Measurements from ENCODE around the gene SPACA7.

Gene SPACA7

DNA sequence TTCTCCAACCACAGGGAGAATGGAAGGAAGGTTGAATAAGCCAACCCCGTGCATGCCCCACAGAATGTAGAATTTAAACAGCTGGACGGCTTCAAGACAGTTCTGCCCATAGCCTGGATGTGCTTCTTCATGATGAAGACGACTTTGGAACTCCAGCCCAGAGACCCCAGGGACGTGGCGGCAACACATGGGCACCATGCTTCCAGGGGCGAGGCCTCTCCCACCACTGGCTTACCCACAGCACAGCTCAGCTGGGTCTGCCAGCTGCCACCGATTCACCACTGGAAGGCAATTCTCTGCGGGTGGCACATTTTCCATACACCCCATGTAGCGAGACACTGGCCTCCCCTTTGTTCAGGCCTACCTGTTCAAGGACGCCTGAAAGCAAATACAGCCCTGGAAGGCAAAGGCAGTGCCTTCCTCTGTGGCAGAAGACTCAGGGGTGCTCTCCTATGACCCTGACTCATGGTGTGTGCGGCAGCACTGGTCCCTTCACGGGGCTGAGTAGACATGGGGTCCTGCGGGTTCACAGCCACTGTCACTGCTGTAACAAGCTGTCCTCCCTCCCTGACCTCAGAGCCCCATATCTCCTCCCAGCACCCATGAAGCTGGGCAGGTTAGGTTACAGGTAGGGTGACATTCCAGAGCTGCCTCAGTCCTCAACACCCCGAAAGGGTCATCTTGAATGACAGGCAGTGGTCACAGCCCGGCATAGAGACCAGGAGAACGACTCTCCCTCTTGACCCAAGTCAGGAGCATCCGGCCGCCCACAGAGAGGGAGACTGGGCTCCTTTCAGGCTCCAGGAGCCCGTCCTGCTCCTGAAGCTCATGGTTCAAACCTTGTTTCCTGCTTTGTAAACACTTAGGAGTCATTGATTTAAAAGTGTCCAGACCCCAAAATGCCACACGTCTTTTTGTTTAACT lies 72.7 kb downstream of the SPACA7 start:
- no peak for DNase-seq

DNA sequence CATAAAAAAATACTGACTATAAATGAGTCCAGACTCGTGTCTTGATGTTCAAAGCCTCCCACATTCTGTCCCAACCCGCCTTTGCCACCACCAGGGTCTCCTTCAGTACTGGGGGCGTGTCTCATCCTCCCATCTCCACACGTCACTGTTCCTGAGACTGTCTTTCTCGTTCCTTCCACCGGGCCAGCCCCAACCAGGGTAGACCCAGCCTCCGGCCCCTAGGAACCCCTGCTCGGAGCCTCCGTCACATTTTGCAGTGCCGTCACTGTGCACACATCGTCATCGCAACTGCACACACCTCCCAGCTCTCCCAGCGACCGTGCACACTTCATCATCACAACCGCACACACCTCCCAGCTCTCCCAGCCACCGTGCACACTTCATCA lies 73.4 kb downstream of the SPACA7 start:
- DNase-seq, result no peak

DNA sequence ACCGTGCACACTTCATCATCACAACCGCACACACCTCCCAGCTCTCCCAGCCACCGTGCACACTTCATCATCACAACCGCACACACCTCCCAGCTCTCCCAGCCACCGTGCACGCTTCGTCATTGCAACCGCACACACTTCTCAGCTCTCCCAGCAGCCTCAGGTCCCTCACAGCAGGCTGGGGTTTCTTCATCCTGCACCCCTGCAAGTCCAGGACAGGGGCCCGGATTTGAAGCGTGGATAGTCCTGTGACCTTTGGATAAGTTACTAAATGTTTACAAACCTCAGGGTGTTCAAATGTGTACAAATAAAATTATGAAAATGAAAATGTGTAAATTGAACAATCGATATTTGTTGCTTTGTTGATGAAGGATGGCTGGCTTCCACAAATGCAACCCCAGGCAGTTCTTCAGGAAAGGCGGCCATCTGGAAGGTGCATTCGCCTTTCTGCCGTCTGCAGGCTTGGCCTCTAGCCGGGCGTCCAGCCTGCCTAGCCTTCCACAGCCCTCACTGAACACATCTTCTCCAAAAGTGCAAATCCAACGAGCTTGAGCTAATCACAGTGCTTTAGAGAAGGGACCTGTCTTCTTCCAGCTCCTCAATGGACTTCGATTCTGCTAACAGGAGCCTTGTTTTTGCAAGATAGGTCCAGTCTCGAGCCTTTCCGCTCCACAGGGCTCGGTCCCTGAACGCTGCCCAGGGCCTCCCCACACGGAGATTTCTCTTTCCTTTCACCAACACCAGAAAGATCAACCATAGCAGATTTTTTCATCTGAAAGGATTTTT lies 74.2 kb downstream of the SPACA7 start:
- no peak for DNase-seq

DNA sequence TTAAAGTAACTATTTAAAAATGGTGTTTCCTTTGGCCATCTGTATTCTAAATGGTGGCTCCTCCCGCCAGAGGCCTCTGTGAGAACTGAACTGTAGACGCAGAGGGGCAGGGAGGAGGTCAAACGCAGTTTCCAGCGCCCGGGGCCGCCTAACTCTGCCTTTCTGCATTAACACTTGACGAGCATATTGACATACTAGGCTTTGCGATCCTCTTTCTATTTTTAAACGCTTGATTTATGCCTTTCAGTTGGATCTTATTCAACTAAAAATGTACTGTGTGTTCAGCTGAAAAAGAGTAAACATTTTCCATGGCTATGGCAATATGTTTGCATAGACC lies 74.7 kb downstream of the SPACA7 start:
- DNase-seq, result no peak

DNA sequence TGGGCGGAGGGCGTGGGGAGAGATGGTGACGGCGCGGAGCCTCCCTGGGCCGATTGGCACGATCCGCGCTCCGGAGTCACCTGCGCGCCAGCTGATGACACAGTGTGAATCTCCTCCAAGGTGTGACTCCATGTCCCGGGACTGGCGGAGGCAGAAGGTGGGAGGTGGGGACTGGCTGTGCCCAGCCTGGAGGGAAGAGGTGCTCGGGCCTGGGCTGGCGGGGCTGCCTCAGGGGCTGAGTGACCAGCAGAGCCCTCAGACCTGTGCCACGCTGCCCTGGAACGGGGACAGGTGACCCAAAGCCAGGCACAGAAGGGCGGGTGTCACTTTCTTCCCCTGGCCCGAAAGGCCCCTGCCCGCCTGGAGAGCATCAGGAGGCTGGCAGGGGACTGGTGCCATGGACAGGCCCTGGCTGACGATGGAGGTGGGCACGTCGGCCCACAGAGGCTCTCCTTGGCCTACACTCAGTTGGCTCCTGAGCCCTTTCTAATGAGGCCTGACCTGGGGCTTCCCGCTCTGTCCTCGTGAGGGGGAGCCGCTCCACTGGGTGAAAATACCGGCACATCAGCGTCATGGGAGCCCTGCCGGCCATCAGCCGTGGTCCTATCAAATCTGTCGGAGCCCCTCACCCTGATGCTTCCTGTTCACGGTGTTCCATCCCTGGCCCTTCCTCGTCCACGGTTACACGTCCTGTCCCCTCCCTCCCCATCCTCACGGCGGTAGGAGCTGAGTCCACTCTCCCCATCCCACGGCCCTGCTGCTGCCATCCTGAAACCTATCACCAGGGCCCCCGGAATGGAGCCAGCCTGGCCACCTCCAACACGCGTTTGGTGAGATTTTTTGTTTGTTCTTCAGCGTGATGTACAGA lies 75.6 kb downstream of the SPACA7 start:
- no peak for DNase-seq

DNA sequence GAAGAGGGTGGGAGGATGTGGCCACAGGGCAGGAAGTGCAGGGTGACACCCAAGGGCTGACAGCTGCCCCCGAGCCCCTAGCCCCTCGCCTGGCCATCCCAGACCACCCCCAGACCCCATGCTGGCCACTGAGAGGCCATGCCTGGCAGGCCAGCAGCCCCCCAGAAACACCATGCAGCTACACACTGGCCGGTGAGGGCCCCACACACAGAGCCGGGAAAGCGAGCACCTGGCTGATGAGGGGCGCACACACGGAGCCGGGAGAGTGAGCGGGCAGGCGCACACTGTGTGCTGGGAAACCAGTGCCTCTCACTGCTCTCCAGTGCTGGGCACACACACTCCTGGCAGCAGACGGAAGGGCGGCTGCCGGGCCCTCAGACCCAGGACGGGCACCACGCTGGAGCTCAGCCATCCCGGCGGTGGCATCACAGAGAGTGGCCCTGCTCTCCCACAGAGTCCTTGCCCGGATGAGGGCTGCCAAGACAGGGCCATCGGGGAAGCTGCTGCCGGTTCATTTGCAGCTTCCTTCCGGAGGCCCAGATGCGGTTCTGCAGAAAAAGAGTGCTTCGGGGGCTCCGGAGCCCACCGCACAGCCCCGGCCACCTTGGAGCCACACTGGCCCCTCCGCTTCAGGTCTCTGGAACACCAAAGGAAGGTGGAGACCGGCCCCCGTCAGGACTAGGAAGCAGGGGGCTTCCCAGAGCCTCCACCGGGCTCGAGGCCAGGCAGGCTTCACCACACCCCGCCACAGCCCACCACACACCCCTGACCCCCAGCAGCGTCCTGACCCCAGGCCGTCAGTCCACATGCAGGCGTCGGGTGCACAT lies 76.4 kb downstream of the SPACA7 start:
- no peak for DNase-seq

DNA sequence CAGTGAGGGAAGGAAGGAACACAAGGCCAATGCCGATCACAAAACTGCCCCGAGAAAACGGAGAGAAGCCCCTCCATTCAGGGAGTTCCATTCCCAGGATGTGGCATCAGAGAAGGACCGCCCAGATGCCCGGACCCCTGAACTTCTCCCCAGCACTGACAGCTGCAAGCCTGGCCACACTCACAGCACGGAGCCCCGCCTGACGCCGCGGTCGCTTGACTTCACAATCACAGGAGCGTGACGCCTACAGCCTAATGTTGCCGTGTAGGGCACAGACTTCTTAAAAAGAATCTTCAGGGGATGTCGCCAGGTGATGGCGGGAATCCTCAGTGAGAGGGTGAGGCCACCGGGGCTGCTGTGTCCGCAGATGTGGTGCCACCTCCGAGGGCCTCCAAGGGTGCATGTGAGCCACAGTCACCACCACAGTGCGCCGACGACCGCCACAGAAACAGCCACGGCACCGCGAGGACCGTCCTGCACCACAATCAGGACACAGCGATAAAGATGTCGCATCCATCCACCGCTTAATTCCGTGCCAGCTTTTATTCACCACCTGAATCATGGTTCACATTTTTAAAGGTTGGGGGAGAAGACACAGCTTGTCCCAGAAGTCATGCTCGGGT lies 77.2 kb downstream of the SPACA7 start:
- DNase-seq, result no peak

DNA sequence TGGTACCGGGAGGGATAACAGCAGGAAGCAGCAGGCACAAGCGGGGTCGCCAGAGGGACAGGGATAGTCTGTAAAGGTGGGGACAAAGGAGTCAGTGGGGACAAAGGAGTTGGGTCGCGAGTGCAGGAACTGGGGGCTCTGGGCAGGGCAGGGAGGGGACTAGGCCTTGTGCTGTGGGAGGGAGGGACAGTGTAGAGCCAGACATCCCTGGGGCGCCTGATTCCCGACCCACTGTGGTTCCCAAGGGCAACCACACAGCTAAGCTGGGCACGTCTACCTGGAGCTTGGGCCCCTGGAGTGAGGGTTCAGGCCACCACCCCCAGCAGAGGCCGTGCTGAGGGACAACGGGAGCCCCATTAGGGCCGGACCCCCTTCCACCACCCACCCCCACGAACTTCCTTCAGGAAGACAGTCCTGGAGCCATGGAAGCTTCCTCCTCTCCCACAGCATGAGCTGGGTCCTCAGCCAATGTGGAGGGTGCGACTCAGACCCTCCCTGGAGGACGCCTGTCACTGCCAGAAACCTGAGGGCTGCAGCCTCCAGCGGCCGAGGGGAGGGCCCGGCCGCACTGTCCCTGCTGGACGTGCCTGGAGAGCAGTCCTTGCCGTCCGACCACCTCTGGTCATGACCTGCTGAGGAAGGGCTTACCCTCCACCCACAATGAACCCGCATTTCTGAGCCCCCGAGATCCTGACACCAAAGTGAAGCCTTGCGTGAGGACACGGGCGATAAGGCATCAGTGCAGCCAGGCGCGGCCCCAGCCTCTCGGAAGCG lies 77.9 kb downstream of the SPACA7 start:
- DNase-seq, result no peak

DNA sequence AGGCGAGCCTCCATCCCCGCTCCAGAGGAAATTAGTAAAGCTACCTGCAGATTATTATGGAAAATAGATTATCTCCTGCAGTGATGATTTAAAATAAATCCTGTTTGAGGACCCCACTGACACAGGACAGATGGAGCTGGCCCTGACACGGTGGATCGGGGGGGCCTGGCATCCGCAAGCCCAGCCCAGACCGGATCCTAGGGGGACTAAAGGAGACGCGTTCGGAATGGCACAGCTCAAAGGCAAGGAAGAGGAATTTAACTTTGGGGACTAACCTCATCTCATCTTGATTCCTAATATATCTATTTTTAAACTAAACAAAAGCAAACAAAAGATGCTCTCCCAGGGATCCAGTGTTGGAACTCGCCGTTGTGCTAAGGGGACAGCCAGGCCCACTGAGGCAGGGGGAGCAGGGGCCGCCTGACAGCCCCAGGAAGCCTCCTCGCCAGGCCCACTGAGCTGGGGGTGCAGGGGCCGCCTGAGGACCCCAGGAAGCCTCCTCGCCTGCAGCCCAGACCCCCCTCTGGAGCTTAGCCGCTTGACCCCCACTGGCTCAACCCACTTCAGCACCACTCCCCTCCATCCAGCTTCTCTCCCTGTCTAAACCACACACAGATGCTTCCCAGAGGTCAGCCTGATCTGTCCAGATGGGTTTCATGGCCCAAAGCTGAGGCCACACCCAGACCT lies 78.6 kb downstream of the SPACA7 start:
- no peak for DNase-seq

DNA sequence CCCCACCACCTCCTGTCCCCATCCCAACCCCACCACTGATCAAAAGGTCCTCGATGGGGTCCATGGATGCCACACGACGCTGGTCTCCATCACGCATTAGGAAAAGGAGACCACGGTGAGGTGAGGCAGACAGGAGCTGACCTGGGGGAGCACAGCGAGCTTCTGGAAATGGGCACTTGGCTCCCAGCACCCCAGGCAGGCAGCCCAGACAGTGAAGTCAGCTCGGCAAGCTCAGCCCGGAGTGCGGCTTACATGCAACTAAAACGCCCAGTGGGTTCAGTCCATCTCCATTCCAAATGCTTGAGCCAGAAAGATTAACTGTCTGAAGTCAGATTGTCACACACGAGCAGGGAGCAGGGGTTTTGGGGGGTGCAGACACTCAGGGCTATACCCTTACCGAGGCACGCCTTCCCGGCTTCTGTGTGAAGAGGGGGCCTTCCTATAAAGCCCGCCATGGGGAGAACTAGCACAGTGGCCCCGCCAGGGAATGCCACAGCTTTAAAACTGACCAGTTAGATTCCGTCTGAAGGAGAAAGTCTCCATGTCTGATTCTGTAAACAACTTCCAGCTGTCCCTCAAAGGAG lies 79.4 kb downstream of the SPACA7 start:
- DNase-seq, result no peak

DNA sequence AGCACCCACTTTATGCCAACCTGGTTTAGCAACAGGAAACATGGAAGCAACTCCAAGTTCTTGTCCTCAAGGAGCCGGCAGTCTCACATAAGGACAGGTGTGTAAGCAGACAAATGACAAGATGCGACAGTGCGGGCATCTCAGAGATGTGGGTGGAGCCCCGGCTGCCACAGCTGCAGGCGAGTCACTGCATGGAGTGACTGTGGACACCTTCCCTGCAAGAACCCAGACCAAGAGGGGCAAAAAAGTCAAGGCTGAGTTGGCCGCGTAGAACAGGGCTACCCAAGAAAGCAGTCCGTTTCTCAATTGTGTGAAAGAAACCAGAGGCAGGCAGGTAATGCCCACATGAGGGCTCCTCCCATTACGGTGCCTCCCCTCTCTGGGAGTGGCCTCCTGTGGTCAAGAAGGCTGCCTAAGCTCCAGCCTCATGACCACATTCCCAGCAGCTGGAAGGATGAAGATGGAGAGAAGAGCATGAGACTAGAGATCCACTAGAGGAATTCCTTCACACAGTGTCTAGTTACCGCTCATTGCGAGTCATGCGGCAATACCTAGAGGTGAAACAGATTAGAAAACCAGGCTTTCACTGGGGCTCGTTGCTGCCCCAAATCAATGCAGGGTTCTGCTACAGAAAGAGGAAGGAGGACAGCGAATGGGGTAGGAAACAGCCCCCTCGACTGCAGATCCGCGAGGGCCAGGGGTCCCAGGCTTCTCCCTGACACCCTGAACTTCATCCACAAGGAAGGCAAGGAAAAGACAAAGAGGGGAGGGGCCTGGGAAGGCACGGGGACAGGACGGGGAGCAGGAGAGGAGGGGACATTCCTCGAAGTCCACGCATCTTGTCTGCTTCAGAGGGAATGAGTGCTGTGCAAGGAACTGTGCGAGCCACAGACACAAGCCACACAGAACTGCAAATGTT lies 80.2 kb downstream of the SPACA7 start:
- DNase-seq, result no peak

DNA sequence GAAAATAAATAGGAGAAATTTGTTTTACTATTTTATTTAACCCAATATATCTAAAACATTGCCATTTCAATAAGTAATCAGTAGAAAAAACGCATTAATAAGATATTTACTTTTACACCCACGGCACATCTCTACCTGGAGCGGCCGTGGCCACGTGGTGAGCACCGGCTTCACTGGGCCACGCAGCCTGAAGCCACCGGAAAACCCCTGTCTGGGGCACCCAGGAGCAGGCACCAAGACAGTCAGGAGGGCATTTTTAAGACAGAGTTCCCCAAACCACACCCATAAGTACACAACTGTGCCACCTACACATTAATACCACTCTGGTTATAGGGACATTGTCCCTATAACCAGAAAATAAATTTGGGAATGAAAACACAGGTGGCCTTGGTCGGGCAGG lies 80.9 kb downstream of the SPACA7 start:
- DNase-seq, result no peak

DNA sequence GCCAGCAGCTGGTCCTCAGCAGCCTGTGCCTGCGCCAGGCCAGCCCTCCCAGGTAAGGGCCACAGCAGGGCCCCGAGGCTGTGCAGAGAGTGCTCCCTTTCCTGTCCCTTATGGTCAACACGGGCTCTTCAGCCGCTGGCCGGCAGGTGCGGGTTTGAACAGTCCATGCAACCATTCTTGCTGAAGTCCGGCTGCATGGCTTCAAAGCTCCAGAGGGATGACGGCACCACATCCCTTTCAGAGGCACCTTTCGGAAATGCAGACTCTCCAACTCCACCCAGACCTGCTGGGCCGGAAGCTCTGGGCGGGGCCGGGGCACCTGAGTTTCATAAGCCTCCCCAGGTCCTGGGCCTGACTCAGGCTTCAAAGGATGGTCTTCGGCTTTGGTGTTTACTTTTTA lies 81.3 kb downstream of the SPACA7 start:
- no peak for DNase-seq

DNA sequence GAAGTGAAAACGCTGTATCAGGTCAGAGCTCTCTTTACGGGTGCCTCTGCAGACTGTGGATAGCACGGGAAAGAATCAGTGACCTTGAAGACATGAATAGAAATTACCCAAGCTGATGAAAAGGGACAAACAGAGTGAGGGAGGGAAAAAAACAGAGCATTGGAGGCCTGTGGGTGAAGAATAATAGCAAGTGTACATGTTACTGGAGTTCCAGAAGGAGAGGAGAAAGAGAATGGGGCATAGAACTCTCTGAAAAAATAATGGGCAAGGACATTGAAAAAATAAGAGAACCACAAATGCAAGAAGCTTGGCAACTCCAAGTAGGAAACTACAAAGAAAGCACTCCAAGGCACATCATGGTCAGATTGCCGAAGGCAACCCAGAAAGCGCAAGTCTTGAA lies 86.3 kb downstream of the SPACA7 start:
- no peak for DNase-seq

DNA sequence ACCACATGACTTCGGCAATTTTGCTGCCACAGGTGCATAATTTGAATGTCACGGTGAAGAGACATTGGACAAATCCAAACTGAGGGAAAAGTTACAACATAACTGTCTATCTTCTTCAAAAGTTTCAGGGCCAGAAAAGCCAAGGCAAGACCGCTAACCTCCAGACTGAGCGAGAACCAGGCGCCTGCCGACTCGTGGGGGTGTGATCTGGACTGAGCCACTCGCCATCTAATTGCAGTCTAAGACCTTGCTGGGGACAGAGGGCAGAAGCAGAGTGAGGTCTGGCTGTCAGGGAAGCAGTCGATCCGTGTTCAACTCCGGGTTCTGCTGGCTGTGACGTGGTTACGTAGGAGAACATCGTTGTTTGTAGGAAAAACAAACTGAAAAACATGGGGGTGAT lies 88.6 kb downstream of the SPACA7 start:
- no peak for DNase-seq

DNA sequence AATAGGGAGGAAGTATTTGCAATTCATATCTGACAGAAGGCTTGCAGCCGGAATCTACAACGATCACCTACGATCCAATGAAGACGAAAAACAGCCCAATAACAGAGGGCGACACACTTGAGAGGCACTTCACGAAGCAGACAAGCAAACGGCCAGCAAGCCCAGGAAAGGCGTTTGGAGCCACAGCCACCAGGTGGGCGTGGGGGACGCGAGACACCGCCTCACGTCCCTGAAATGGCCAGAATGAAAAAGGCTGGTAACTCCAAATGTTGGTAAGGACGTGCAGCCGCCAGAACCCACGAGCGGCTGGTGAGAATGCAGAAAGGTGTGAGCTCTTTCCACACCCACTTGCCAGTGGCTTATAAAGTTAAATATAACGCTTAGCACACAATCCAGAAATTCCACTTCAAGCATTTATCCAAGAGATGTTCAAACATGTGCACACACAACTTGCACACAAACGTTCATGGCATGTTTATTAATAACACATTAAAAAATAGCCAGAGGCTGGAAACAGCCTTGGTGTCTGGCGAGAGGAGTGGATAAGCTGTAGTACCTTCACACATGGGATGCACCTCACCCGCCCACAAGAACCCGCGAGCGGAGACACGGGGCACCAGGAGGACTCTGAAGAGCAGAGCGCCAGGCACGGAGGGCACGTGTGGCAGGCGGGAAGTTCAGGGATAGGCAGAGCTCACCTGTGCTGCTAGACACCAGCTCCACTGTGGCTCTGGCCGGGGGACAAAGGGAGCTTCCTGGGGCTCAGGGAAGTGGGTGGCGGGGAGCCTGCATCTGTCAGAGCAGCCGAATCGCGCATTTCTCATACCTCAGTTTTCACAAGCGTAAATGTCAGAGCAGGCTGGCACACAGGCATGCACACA lies 89.3 kb downstream of the SPACA7 start:
- no peak for DNase-seq

DNA sequence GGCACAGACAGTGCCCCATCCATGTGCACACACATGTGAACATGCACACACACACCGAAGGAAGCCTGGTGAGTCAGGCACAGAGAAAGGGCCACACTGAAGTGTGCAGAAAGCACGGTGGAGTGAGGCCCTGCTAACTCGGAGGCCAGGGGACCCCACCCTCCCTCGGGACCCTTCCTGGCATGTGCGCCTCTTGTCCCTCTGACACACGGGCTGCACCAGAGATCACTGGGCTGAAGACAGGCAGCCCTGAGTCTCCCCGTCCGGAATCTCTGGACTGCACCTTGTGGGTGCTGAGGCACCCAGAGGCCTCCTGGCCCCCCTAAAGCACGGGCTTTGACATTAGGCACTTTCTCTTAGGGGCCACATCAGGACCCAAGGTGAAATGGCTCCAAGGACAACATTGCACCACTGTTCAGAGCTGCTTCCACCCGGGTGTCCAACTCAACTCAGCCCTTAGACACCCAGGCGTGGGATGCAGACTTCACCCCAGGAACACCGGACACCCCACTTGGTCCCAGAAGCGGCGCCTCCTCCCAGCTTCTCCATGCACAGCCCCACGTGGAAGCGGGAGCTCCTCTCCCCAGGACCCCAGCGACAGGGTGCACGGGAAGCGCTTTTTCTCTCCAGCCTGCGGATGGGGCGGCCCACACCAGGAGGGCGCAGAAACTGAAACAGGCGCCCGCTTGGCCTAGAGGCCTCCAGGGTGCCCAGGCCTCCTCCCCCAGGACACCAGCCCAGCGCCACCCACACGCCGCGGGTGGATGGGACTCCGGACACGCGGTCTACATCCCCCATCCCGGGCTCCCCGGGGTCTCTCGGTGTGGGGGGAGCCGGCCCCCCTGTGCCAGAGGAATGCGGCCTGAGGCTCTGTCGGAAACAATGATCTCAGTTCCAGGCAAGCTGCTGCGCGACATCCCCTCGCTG lies 90.2 kb downstream of the SPACA7 start:
- DNase-seq, result no peak
